HCT116 (cell line): Measurements from ENCODE around the gene LRP2. TPM values are rescaled to one million over a fixed set of nuclear protein-coding genes. Genes with fewer than 3 reads are reported as not detected.

Experiments used
- ATAC-seq: fragments of 200-7000 bp; cut with Tn5 transposase; 2 replicates; pipeline ENCODE4 v1.9.1; 2020; ENCODE audit warnings: mild to moderate bottlenecking, moderate library complexity
- BruUV-seq: library from RNA; stranded (reverse); fragments of 400-500 nt; replicated peaks from 2 replicates; lab custom pipeline; 2021; lab: Mats Ljungman, UMichigan
- CTCF ChIA-PET: fragments of 300-600 bp; sonication (Branson Sonifier 250); formaldehyde crosslinking; loops from one replicate; lab custom pipeline; 2021; ENCODE audit warnings: antibody characterized with exemption; lab: Charles Lee
- POLR2A ChIA-PET: fragments of 300-600, 350-600 bp; sonication (Branson Sonifier 250); formaldehyde crosslinking; loops from one replicate; lab custom pipeline; 2021; ENCODE audit warnings: antibody characterized with exemption; lab: Charles Lee
- RAD21 ChIA-PET, 2 experiments: fragments of 300-600 bp; sonication (Branson Sonifier 250); formaldehyde crosslinking; loops; one replicate each; lab custom pipeline; 2023; ENCODE audit warnings: low total read pairs in 2 of 2; ENCODE audit not compliant: uncharacterized antibody in 2 of 2, unreplicated experiment in 2 of 2, low non-redundant PET in 1 of 2; lab: Charles Lee
- DNase-seq: peaks from one replicate; pipeline ENCODE4 v3.0.0-alpha.2; 2010; ENCODE audit warnings: low read depth, low spot score
- H2AFZ ChIP-seq: fragments of 200-600 bp; shearing (Covaris generic), sonication (generic); 2 replicates; pipeline ENCODE4 v1.6.1; 2017; ENCODE audit warnings: low read depth, mixed run types, mixed read lengths, antibody characterized with exemption, low read length; ENCODE audit not compliant: poor library complexity, severe bottlenecking
- H3K27ac ChIP-seq: 2 replicates; pipeline ENCODE4 v1.5.1; 2012; ENCODE audit warnings: low read depth, low read length
- H3K27me3 ChIP-seq: fragments of 200-600 bp; sonication (generic); 2 replicates; pipeline ENCODE4 v1.6.1; 2016; ENCODE audit warnings: mixed run types, low read length, mixed read lengths; ENCODE audit not compliant: insufficient read depth
- H3K36me3 ChIP-seq, 2 experiments: fragments of 200-500 bp in 1 of 2; fragments of 200-600 bp in 1 of 2; sonication (Bioruptor generic) in 1 of 2; sonication (generic) in 1 of 2; 2 replicates each; pipeline versions ENCODE4 v1.5.1 to v1.6.1; 2014 to 2016; ENCODE audit warnings: low read length in 2 of 2, inconsistent platforms in 1 of 2, mixed read lengths in 1 of 2, mixed run types in 1 of 2; ENCODE audit not compliant: insufficient read depth in 2 of 2, control insufficient read depth in 1 of 2
- H3K4me1 ChIP-seq, 2 experiments: fragments of 200-600 bp in 1 of 2; sonication (generic) in 1 of 2; 2 replicates each; pipeline versions ENCODE4 v1.5.1 to v1.6.1; 2012 to 2017; ENCODE audit warnings: low read length in 2 of 2, inconsistent platforms in 1 of 2, mild to moderate bottlenecking in 1 of 2, mixed read lengths in 1 of 2, mixed run types in 1 of 2, moderate library complexity in 1 of 2; ENCODE audit not compliant: insufficient read depth in 2 of 2, control insufficient read depth in 1 of 2
- H3K4me2 ChIP-seq: fragments of 200-600 bp; sonication (generic); 2 replicates; pipeline ENCODE4 v1.6.1; 2017; ENCODE audit warnings: mixed run types, low read length, mixed read lengths
- H3K4me3 ChIP-seq, 2 experiments: fragments of 200-600 bp in 1 of 2; sonication (generic) in 1 of 2; replicated peaks in 1 of 2; 2 replicates each; pipeline ENCODE4 v1.5.1; 2011 to 2016; ENCODE audit warnings: low read length in 2 of 2, control low read depth in 1 of 2, low read depth in 1 of 2, mild to moderate bottlenecking in 1 of 2, mixed read lengths in 1 of 2, mixed run types in 1 of 2
- H3K79me2 ChIP-seq: fragments of 200-600 bp; sonication (generic); 2 replicates; pipeline ENCODE4 v1.6.1; 2017; ENCODE audit warnings: mild to moderate bottlenecking, mixed run types, low read length, moderate library complexity, mixed read lengths; ENCODE audit not compliant: insufficient read depth
- H3K9ac ChIP-seq: fragments of 200-600 bp; sonication (generic); 2 replicates; pipeline ENCODE4 v1.6.1; 2016; ENCODE audit warnings: low read length, mixed read lengths
- H3K9me2 ChIP-seq: fragments of 200-600 bp; sonication (generic), shearing (Covaris generic); 2 replicates; pipeline ENCODE4 v1.6.1; 2017; ENCODE audit warnings: mixed run types, mild to moderate bottlenecking, moderate library complexity; ENCODE audit not compliant: insufficient read depth
- H3K9me3 ChIP-seq, 2 experiments: fragments of 200-500 bp in 1 of 2; fragments of 200-600 bp in 1 of 2; sonication (Bioruptor generic) in 1 of 2; sonication (generic) in 1 of 2; 2 replicates each; pipeline ENCODE4 v1.6.1; 2014 to 2017; ENCODE audit warnings: low read length in 2 of 2, mixed read lengths in 2 of 2, inconsistent platforms in 1 of 2, low read depth in 1 of 2, mild to moderate bottlenecking in 1 of 2, mixed run types in 1 of 2, moderate library complexity in 1 of 2; ENCODE audit not compliant: control insufficient read depth in 1 of 2, insufficient read depth in 1 of 2
- H4K20me1 ChIP-seq: fragments of 200-600 bp; sonication (generic), shearing (Covaris generic); 2 replicates; pipeline ENCODE4 v1.6.1; 2017; ENCODE audit warnings: mixed run types, mild to moderate bottlenecking, moderate library complexity; ENCODE audit not compliant: insufficient read depth
- ATF3 ChIP-seq: IDR thresholded peaks from 2 replicates; pipeline ENCODE4 v1.6.1; 2012
- CBX3 ChIP-seq: IDR thresholded peaks from 2 replicates; pipeline ENCODE4 v1.6.1; 2012; ENCODE audit warnings: low read depth
- EGR1 ChIP-seq: IDR thresholded peaks from 2 replicates; pipeline ENCODE4 v1.6.1; 2012; ENCODE audit warnings: low read depth
- ELF1 ChIP-seq: IDR thresholded peaks from 2 replicates; pipeline ENCODE4 v1.6.1; 2012; ENCODE audit warnings: low read depth, borderline replicate concordance
- SRF ChIP-seq: IDR thresholded peaks from 2 replicates; pipeline ENCODE4 v1.6.1; 2012; ENCODE audit warnings: low read depth
- YY1 ChIP-seq: IDR thresholded peaks from 2 replicates; pipeline ENCODE4 v1.6.1; 2011; ENCODE audit warnings: low read length, low read depth, moderate library complexity, mild to moderate bottlenecking; ENCODE audit not compliant: insufficient replicate concordance; ENCODE audit errors: extremely low read depth
- ZBTB33 ChIP-seq: IDR thresholded peaks from 2 replicates; pipeline ENCODE4 v1.6.1; 2011; ENCODE audit warnings: mild to moderate bottlenecking, low read length, moderate library complexity; ENCODE audit not compliant: insufficient replicate concordance; ENCODE audit errors: extremely low read depth
- ZNF274 ChIP-seq: fragments of 200-500 bp; sonication (Bioruptor generic); IDR thresholded peaks from 2 replicates; pipeline ENCODE4 v1.6.1; 2014; ENCODE audit warnings: mild to moderate bottlenecking, low read depth, low read length, inconsistent platforms
- intact Hi-C: fragments of 100-400 bp; cut with micrococcal nuclease; formaldehyde crosslinking; loops from 2 replicates; pipeline ENCODE4 v1.10.0; 2022
- total RNA-seq: library from RNA; stranded (reverse); gene quantifications from one replicate; pipeline ENCODE4 v1.2.1, GENCODE V29; 2021; ENCODE audit not compliant: unreplicated experiment

Gene LRP2
- total RNA-seq, 1 experiment from 2014 or later: 0.20 TPM

- TF ChIP-seq ZBTB33: no peak
- no peak for TF ChIP-seq SRF
- no peak for TF ChIP-seq ATF3
- peak; percentile 44; the same call in 1 of the 2 replicates for TF ChIP-seq CBX3
- TF ChIP-seq ELF1: no peak
- no peak for TF ChIP-seq EGR1
- TF ChIP-seq YY1: no peak
- TF ChIP-seq ZNF274: no peak
Observed at GRCh38 chr2:169141713-169142352, 220.5 kb downstream of the LRP2 start (continued).

GRCh38 chr2:169139993-169140767 lies 222.2 kb downstream of the LRP2 start:
- POLR2A ChIA-PET: no interaction called here

More at GRCh38 chr2:169139993-169140767, 222.2 kb downstream of the LRP2 start:
- H2AFZ ChIP-seq: no peak overlapping the region
- no peaks in the 10 kb centered on the region for H3K27me3 ChIP-seq
- no peak overlapping the region for H3K4me3 ChIP-seq
- CTCF ChIA-PET: interaction anchor here (4.0 to 6.7 kb wide), 2 partner anchors 8 to 31 kb away, joined by 25 to 45 read pairs; no protein-coding TSS in a partner anchor
- no peak overlapping the region for H3K4me2 ChIP-seq
- H3K9ac ChIP-seq: no peak overlapping the region
- no TSS peak for BruUV-seq
- no peaks in the 10 kb centered on the region for H3K36me3 ChIP-seq
- H4K20me1 ChIP-seq: no peaks in the 10 kb centered on the region
- RAD21 ChIA-PET: no interaction called here
- H3K79me2 ChIP-seq: no peaks in the 10 kb centered on the region
- intact Hi-C loops: no loop called here
- H3K4me1 ChIP-seq: no peaks in the 10 kb centered on the region
- no peak overlapping the region for H3K27ac ChIP-seq
- no peak for TF ChIP-seq ATF3
- no peak for ATAC-seq
- no peak for DNase-seq
- no peaks in the 10 kb centered on the region for H3K9me3 ChIP-seq
- no peaks in the 10 kb centered on the region for H3K9me2 ChIP-seq
